NCI-H524 (cell line): ENCODE results near the gene RAB13.
"Not testable (repeated sequence)": the region's sequence is repeated elsewhere in the genome, so short reads cannot be mapped to it uniquely, and the experiment has no call there.

Source experiments
- DNase-seq, 2 experiments: peaks; one replicate each; lab custom pipeline; 2025; lab: John Stamatoyannopoulos, UW

The RAB13 gene

DNA sequence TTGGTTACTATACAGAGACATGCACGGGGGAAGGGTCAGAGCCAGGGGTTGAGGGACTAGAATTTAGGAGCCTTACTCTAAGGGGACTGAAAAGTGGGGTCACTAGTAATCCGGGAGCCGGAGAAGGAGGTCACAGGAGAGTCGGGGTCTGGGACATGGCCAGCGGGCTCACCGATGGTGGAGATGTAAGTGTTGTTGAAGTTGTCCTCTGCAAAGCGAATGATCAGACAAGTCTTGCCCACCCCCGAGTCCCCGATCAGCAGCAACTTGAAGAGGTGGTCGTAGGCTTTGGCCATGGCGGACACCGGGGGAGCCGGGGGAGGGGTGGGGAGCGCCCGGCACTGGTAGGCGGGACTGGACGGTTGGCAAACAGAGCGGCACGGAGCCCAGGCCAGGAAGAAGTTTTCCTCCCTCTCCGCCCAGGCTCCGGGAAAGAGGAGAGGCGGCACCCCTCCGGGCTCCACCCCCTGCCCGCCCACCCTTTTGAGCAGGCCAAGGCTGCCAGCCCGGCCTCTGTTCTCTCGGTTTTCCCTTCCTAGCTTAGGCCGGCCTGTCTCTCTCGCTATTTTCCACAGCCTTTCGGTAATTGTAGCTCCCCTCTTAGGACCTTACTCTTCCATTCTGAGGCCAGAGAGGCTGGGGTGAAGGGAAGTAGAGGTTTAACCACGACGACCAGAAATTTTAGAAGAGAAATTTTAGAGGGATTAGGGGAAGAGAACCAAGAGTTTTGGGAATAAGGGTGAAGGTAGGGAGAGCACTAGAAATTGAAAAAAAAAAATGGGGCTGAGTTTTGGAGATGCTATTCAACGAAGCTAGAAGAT is at the start of gene RAB13:
RAB13 (minus strand) TSS at position 399 of the 821 bp plus-strand sequence; CDS start at position 296, 103 bp downstream.
- DNase-seq, result peak; percentile 42 to 66

DNA sequence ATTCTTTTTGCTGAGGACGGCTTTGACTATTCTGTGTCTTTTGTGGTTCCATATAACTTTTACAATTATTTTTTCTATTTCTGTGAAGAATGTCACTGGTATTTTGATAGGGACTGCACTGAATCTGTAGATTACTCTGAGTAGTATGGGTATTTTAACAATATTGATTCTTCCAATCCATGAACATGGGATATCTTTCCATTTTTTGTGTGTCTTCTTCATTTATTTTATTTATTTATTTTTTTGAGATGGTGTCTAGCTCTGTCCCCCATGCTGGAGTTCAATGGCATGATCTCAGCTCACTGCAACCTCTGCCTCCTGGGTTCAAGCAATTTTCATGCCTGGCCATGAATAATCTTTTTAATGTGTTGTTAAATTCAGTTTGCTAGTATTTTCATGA is 47.6 kb upstream of the RAB13 start:
- DNase-seq, result not testable (repeated sequence)

DNA sequence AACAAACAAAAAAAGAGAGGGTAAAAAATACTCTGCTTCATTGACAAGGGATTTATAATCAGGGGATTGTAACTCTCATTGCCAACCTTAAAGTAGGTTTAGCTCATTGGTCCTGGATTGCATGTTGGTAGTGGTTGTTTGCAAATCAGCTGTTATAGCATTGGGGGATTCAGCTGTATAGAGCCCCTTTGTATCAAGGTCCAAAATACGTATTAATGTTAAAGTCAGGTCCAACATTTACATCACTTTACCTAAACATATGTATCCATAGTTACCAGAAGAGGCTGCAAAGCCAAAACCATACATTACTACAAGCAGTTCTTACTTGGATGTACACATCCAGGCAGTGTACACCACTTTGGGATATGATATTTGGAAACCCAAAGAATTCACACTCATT is 33.8 kb upstream of the RAB13 start:
- DNase-seq, result no peak

DNA sequence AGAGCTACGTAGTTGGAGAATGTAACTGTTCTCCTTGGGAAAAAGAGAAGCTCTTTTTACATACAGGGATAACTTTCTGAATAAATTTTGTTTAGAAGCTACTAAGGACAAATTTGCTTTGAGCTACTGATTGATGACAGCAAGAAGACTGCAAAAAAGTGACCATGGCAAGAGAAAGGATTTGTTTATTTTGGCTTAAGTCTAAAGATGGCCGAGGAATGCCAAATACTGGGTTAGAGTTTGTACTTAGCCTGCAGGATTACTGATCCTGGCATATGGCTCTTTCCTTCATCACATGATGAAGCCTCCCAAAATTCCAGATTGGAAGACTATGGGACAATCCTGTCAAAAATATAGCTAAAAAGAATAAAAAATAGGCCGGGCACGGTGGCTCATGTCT is 33.1 kb upstream of the RAB13 start:
- no peak for DNase-seq

DNA sequence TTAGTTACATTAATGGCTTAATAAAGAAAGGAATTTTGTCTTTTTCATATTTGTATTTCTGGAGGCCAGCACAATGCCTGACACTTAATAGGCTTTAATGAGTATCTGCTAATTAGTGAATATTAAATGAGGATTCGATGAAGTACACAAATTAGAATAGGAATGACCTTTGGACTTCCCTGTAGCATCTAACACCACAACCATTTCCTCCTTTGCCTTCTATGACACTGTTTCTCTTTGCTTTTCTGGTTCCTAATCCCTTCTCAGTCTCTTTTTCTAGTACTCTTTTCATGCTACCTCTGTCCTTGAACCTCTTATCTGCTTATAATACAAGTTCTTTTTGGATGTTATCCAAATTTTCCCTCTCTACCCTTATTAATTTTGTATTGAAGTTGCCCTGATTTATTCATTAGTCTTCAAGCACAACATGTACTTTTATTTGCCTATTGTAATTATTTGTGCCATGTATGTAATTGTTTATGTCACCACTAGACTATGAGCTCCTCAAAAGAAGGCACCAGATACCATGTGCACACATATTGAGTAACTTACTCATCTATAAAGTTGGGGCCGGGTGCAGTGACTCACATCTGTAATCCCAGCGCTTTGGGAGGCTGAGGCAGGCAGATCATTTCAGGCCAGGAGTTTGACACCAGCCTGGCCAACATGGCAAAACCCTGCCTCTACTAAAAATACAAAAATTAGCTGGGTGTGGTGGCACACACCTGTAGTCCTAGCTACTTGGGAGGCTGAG is 28.2 kb upstream of the RAB13 start:
- no peak for DNase-seq

DNA sequence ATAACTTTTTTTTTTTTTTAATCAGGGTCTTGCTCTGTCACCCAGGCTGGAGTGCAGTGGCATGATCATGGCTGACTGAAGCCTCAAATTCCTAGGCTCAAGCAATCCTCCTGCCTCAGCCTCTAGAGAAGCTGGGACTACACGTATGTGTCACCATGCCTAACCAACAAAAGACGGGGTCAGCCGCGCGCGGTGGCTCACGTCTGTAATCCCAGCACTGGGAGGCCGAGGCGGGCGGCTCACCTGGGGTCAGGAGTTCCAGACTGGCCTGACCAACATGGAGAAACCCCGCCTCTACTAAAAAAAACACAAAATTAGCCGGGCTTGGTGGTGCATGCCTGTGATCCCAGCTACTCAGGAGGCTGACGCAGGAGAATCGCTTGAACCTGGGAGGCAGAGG is 26.4 kb upstream of the RAB13 start:
- DNase-seq, result not testable (repeated sequence)

DNA sequence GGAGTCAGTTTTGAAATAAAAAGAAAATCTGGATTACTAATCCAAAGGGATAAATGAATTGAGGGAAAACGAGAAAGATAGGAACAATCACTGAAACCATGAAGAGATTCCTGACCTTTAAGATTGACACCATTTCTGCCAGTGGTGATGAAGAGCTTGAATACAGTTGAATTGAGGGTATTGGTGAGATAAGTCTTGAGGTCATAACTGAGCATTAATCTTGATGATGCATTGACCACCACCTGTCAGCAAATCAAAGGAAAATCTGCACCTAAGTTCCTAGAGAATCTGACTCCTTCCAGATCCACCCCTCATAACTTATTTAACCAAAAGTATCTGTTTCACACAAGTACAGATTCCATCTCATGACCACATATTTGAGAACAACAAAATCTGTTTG is 26.0 kb upstream of the RAB13 start:
- DNase-seq, result no peak

DNA sequence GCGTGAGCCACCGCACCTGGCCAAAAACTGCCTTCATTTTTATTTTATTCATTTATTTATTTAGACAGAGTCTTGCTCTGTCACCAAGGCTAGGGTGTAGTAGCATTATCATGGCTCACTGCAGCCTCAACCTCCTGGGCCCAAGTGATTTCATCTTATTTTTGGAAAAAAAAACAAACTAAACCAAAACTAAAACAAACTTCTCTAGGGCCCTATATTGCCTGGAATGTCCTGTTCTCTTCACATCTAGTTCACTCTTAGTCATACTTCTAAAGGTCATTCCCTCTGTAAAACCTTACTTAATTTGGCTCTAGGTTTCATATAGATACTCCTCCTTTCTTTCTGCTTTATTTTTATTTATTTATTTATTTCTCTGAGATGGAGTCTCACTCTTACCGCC is 20.0 kb upstream of the RAB13 start:
- no peak for DNase-seq

DNA sequence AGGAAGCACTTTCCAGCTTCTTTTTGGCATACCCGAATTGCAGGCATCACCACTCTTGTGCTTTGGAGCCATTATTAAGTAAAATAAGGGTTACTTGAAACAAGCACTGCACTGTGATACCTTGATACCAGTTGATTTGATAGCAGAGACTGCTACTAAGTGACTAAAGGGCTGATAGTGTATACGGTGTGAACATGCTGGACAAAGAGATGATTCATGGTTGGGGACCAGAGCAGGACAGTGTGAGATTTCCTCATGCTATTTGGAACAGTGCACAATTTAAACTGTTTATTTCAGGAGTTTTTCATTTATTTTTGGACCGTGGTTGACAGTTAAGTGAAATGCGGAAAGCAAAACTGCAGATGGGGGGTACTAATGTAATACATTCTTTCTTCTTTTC is 14.3 kb upstream of the RAB13 start:
- DNase-seq, result no peak

DNA sequence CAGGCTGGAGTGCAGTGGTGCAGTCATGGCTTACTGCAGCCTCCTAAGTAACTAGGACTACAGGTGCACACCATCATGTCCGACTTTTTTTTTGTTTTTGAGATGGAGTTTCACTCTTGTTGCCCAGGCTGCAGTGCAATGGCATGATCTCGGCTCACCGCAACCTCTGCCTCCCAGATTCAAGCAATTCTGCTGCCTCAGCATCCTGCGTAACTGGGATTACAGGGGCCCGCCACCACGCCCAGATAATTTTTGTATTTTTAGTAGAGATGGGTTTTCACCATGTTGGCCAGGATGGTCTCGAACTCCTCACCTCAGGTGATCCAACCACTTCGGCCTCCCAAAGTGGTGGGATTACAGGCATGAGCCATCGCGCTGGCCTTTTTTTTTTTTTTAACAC is 10.7 kb upstream of the RAB13 start:
- not testable (repeated sequence) for DNase-seq

DNA sequence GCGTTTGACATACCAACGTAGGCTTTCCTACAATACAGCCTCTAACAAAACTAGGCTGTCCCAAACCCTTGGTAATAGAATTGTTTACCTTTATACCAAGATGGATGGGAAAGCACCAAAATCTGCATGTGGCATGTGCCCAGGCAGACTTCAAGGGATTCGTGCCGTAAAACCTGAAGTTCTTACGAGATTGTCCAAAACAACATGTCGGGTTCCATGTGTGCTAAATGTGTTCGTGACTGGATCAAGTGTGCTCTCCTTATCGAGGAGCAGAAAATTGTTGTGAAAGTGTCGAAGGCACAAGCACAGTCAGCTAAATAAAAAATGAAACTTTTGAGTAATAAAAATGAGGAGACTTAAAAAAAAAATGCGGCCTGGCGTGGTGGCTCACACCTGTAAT is 9.5 kb upstream of the RAB13 start:
- DNase-seq, result no peak

DNA sequence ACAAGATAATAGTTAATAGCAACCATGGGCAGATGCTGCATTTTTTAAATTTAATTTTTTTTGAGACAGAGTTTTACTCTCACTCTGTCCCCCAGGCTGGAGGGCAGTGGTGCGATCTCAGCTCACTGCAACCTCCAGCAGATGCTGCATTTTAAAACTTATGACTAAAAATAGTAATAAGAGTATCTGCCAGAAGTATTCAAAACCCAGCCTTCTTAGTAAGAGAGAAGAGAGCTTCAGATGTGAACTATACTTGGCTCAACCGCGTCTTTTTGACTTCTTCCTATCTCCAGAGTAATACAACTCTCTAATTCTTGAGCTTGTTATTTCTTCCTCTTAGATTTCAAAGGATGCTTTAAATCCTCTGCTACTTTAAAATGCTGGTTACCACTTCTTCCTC is 9.1 kb upstream of the RAB13 start:
- DNase-seq, result no peak

DNA sequence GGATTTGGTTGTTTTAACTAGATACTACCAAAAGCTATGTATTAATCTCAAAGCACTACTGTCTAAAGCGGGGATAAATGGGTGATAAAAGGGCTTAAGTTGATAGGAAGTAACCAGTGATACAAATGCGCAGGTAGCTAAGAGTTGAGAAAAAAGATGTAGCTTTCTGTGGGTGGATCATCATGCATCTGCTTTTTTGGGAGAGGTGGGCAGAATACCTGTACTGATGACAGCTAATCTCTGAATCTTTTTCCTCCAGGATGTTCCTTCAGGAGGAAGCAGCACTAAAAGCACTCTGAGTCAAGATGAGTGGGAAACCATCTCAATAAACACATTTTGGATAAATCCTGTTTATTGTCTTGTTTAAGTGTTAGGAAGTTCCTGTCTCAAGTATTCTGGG is 5.7 kb upstream of the RAB13 start:
- DNase-seq, result no peak

DNA sequence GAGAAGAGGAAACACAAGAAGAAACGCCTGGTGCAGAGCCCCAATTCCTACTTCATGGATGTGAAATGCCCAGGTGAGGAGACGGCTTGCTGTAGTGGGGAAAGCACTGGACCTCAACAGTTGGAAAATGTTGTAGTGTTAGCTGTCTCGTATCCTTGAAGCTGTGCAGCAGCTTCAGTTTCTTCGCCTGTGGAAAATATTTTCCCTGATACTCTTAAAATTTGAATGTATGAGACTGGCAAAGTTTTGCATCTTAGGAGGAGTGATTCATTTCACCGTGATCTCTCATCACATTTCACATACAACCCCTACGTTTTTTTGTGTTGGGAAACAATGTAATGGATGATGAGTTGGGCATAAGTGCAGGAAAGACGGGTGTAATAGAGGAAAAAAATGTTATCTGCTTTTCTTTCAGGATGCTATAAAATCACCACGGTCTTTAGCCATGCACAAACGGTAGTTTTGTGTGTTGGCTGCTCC is 5.1 kb upstream of the RAB13 start:
- no peak for DNase-seq

DNA sequence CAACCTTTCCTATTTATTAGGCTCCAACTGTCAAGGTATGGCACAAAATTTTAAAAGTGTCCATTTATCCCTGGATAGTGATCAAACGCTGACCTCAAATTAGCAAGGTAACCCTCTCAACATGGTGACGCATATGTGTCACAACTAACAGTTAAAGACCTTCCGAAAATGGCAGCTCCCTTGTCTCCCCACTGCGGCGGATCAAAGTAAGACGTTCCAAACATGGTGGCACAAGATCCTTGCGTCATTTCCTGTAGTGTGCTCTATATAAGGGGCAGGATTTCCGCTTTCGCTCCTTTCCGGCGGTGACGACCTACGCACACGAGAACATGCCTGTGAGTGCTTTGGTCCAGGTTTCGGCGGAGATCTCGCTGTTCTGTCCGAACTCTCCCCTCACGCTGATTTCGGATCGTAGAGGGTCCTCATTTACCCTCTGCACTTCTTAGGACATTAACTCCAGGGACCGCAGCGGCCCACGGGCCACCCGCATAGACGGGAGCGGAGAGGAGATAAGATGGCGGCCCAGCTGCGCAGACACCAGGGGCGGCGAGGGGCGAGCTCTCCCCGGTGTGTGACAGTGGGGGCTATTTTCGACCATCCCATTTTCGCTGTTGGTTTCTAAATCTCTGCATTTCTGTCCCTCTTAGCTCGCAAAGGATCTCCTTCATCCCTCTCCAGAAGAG is 4.5 kb upstream of the RAB13 start, which contains the start of gene RPS27:
RPS27 (plus strand) TSS at position 295 of the 683 bp plus-strand sequence; CDS start at position 330, 35 bp downstream.
- DNase-seq, result peak; percentile 93 to 97

DNA sequence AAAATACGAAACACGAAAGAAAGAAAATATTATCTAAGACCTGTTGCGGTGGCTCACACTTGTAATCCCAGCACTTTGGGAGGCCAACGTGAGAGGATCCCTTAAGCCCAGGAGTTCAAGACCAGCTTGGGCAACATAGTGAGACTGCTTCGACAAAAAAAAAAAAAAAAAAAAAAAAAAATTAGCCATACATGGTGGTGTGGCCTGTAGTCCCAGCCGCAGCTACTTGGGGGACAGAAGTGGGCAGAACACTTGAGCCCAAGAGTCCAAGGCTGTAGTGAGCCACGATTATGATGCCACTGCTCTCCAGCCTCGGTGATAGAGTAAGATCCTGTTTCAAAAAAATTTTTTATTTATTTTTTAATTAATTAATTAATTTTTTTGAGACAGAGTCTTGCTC is 1.5 kb upstream of the RAB13 start:
- no peak for DNase-seq

DNA sequence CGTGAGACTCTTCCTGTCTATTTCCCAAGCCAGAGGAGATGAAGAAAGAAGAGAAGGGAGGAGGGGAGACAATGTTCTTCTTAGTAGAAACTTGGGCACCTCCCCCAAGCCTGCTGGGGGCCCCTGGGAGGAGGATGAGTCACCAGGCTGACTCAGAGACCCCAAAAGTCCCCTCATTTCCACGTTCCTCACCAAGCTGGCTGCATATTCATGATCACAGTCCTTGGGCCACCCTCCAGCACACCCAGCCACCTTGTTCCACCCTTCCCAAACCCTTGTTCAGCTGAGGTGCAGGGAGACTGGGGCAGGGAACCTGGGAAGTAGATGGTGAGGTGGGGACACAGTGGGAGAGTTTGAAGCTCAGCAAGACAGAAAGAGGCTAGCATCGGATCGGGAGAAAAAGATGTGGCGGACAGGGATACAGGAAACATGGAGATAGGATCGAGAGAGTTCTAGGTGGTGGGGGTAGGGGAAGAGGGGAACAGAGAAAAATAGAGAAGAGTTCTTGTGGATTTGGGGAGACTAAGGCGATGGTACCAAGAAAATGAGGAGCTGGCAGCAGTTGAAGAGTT is 712 bp downstream of the RAB13 start:
- DNase-seq, result no peak

DNA sequence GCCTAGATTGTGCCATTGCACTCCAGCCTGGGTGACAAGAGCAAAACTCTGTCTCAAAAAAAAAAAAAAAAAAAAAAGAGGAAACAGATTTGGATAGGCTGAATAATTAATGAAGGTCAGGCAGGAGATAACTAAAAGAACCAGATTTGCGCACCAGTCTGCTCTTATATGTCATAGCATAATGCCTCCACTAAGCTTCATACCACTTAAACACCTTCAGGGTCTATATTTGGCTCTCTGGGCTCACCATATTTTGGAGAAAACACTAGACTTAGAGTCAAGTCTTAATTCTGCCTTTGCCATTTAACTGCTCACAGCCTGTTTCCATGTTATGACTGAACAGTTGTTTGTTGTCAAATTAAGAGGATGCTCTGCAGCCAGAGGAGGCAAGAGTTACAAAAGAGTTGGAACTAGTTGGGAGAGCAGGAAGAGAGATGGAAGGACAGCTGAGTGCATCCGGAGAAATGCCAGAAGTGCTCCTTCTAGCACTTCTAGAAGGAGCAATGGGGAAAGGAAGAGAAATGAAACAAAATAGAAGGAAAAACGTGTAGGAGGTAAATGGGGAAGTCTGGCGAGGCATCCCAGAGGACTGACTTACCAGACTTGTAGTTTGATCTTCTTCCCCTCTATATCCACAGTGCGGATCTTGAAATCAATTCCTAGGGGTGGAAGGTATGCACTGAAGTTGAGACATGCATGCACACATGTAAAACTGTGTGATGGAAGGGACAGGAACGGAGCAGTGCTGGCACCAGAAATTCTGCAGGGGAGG is 1.8 kb downstream of the RAB13 start:
- DNase-seq, result no peak

DNA sequence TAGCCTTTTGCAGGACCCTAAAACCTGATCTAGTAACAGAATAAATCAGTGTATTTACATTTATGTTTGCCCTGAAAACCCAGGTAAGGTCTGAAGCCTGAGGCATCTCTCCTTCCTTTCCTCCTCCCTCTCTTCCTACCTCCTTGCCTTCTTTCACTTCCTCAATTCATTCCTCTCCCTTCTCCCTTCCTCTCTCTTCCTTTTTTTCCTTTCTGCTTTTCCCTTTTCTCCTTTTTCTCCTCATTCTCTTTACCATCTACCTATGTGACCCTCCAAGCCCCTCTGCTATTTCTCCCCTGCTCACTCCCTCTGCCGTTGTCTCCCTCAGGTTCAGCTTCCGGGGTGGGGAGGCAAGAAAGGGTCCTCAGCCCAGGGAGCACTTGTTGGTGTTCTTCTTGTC is 4.4 kb downstream of the RAB13 start:
- DNase-seq, result not testable (repeated sequence)

DNA sequence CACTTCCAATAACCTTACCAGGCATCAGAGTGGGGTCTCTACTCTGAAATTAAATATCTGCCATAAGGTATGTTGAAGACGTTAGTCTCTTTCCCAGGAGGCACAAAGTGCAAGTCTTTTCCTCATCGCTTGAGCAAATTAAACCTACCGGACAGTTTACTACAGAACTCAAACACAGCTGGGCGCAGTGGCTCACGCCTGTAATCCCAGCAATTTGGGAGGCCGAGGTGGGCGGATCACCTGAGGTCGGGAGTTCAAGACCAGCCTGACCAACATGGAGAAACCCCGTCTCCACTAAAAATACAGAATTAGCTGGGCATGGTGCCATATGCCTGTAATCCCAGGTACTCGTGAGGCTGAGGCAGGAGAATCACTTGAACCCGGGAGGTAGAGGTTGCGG is 7.0 kb downstream of the RAB13 start:
- DNase-seq, result not testable (repeated sequence)

DNA sequence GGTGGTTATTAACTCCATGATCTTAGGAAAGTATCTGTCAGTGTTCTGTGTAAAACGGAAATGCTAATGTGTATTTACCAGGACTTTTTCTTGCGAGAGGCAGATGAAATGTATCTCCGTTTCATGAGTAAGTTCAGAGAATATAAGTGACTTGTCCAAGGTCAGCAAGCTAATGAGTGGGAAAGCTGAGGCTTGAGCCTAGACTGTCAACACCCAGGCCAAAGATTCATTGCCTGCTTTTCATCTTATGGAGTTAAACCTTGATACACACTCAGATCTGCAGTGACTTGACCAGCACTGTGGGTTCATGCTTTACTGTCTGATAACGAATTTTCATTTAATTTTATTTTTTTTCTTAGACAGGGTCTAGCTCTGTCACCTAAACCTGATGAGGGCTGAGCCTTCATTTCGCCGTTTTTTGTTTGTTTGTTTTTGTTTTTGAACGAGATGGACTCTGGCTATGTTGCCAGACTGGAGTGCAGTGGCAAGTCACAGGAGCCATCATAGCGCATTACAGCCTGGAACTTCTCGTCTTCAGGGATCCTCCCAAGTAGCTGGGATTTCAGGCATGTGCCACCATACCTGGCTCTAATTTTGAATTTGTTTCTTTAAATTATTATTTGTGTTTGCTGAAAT is 7.7 kb downstream of the RAB13 start:
- no peak for DNase-seq
